GM12891 (cell line): ENCODE data around the gene FHIT.
"Not testable (repeated sequence)": the region's sequence is repeated elsewhere in the genome, so short reads cannot be mapped to it uniquely, and the experiment has no call there.

Source experiments
- DNase-seq: peaks from one replicate; pipeline ENCODE4 v3.0.0; 2011; ENCODE audit warnings: low spot score; ENCODE audit not compliant: insufficient read length
- FAIRE-seq: peaks from 2 replicates; lab custom pipeline; 2011; peaks lifted over from hg19 to GRCh38; lab: Jason Lieb, UNC
- PAX5 ChIP-seq: IDR thresholded peaks from 2 replicates; pipeline ENCODE4 v1.6.1; 2011; ENCODE audit warnings: low read length, moderate library complexity, mild to moderate bottlenecking; ENCODE audit not compliant: insufficient read depth, severe bottlenecking
- POLR2A ChIP-seq: IDR thresholded peaks from 2 replicates; pipeline ENCODE4 v1.6.1; 2011; ENCODE audit warnings: low read depth, low read length, control low read depth
- POLR2AphosphoS5 ChIP-seq: IDR thresholded peaks from 2 replicates; pipeline ENCODE4 v1.6.1; 2011; ENCODE audit warnings: low read depth, low read length, control low read depth
- POU2F2 ChIP-seq: IDR thresholded peaks from 2 replicates; pipeline ENCODE4 v1.6.1; 2011; ENCODE audit warnings: low read depth, mild to moderate bottlenecking, control low read depth, low read length, moderate library complexity
- SPI1 ChIP-seq: IDR thresholded peaks from 2 replicates; pipeline ENCODE4 v1.6.1; 2011; ENCODE audit warnings: low read depth, low read length, control low read depth
- TAF1 ChIP-seq: IDR thresholded peaks from 2 replicates; pipeline ENCODE4 v1.6.1; 2011; ENCODE audit warnings: low read depth, low read length, control low read depth

The FHIT gene

DNA sequence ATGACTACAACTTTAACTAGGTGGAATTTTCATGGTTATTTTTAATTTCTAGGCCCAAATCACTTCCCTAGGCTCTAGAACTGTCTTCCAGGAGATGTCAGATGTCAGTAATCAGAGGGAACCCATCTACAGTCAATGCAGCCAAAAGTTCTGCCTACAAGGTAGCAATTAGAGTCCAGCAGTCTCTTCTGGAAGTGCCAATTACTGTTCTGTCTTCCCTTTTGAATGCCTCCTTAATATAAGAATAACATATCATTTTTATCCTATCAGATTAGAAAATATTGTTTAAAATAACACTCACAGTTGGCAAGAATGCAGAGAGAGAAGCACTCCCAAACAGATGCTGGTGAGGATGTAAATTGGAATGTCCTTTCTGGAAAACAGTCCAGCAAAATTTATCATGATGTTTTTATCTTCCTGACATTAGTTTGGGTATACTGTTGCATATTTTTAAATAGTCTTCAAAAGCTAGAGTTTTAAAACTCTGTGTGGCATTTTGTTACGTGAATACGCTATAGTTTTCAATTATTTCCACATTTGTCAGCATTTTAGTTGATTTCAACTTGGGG is 543.7 kb downstream of the FHIT start:
- TF ChIP-seq TAF1: no peak
- no peak for TF ChIP-seq POLR2A
- TF ChIP-seq POLR2AphosphoS5: no peak
- no peak for TF ChIP-seq SPI1
- TF ChIP-seq POU2F2: no peak
- TF ChIP-seq PAX5: no peak
- DNase-seq: no peak
- FAIRE-seq: no peak

DNA sequence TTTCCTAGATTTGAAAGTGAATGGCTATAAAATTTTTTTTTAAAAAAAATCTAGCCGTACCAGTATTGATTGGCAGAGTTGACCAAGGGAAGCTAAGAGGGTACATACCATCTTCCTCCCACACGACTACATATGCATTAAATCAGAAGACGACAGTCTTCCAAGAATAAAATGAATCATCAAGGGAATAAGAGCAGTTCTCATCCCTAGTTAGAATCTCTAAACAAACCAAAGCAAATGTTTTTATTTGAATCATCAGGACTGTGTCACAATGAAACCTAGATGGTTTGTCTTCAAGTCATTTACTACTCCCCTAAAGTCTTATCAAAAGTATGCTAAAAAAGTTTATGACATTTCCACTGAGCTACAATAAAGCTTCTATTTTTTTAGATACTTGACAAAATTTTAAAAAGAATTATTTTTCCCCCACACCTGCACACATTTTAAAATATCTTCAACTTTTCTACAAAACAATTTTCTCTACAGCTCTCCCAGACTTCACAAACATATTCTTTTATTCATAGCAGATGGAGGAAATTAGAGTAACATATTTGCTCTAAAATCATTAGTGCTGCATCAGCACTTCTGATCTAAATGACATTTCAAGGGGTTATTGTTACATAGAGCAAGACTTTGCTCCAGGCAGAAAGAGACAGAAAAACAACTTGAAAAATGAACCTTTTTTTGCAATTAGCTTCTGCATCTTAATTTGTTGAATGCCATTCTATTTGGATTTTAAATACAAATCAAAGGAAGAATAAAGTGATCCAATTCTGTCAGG is 547.1 kb downstream of the FHIT start:
- DNase-seq (no peak), FAIRE-seq (no peak)
- TF ChIP-seq PAX5 (no peak), POU2F2 (no peak), SPI1 (no peak), POLR2AphosphoS5 (no peak), POLR2A (no peak), TAF1 (no peak)

DNA sequence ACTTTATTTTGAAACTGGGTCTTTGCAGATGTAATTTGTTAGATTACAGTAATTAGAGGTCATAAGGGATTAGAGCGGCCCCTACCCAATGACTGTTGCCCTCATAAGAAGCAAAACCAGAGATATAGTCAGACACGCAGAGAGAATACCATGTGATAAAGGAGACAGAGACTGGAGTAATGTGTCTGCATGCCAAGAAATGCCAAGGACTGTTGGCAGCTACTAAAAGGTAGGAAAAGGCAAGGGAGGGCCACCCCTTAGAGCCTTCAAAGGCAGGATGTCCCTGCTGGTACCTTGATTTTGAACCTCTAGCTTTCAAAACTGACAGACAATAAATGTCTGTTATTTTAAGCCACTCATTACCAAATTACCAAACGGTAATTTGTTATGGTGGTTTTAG is 548.2 kb downstream of the FHIT start:
- FAIRE-seq: no peak
- DNase-seq: no peak
- TF ChIP-seq PAX5 (no peak), SPI1 (no peak), POLR2AphosphoS5 (no peak), TAF1 (no peak), POLR2A (no peak), POU2F2 (no peak)

DNA sequence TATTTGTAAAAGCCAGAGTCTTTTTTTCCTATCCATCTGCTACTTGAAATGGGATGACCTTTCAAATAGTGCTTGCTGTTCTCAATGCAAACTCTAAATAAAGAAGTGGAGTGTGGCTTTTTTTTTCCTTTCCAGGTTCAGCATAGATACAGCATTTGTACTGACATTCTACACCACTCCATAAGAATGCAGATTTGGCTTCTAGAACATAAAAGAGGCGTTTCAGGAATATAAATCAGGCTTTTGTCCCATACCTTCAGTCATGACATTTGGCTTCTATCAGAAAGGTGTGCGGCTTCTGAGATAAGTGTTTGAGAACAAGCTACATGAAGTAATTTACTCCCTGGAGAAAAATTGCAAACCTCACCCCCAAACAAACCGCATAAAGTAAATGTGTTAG is 553.1 kb downstream of the FHIT start:
- DNase-seq (no peak), FAIRE-seq (no peak)
- TF ChIP-seq POLR2A: no peak
- TF ChIP-seq POU2F2: no peak
- no peak for TF ChIP-seq PAX5
- no peak for TF ChIP-seq POLR2AphosphoS5
- TF ChIP-seq TAF1: no peak
- TF ChIP-seq SPI1: no peak

DNA sequence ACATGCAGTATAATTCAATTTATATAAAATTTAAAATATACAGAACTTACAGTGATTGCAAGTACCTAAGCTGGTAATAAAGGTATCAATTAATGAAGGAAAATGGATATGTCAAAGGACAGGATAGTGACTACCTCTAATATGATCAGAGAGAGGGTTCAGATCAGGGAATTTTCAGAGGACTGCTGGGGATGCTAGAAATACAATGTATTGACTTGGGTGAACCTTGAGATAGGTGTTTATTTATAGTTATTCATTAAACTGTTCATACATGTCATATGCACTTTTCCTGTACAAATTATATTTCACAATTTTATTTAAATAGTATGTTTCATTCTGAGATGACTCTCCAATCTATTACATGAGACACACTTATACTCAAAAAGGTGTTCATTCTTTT is 554.1 kb downstream of the FHIT start:
- DNase-seq (no peak), FAIRE-seq (no peak)
- TF ChIP-seq PAX5 (no peak), SPI1 (no peak), TAF1 (no peak), POLR2A (no peak), POU2F2 (no peak), POLR2AphosphoS5 (no peak)

DNA sequence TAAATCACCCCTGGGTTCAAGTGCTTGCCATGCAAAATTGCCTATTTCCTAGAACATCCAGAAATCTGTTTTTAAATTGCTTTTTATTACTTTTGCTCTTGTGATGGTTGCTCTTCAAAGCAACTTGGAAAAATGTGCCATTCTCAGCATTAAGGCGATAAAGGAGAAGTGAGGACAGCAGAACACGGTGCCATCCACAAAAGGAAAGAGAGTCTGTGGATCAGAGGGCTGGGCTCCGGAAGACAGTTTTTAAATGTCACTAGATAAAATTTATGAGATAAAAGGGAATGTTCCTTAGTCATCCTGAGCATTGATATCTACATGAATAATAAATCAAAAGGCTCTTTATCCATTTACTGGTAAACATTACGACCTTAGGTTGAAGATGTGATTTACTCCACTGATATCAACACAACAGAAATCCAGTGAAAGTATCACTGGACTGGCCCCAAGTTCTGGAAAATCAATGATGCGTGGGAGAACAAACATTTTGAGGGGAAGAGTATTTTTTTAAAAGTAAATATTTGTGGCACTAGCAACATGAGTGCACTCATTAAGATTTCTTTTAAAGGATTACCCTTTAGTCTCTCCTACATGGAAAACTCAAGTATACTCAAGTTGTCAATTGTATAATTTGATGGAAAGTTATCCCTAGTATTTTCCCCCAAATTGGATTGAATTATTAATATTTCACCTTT is 554.7 kb downstream of the FHIT start:
- no peak for DNase-seq
- no peak for FAIRE-seq
- TF ChIP-seq SPI1 (no peak), POLR2A (no peak), PAX5 (no peak), POU2F2 (no peak), TAF1 (no peak), POLR2AphosphoS5 (no peak)

DNA sequence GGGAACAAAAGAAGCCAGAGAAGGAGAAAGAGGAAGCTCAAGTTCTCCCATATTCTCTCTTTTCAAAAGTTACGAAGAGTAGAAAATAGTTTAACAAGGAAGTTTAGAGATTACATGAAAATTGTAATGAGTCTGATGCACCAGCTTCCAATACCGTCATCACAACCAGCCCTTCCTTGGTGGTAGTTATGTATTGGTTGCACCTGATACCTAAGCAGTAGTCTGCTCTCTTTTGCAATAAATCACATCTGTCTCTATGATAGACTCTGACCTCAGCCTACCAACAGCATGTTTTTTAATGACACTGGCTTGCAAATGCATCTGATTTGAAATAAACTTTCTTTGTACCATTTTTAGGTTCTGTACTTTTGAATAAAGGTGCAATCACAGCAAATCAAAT is 575.8 kb downstream of the FHIT start:
- no peak for DNase-seq
- no peak for FAIRE-seq
- no peak for TF ChIP-seq POLR2A
- TF ChIP-seq POLR2AphosphoS5: no peak
- TF ChIP-seq PAX5: no peak
- TF ChIP-seq TAF1: no peak
- TF ChIP-seq POU2F2: no peak
- no peak for TF ChIP-seq SPI1

DNA sequence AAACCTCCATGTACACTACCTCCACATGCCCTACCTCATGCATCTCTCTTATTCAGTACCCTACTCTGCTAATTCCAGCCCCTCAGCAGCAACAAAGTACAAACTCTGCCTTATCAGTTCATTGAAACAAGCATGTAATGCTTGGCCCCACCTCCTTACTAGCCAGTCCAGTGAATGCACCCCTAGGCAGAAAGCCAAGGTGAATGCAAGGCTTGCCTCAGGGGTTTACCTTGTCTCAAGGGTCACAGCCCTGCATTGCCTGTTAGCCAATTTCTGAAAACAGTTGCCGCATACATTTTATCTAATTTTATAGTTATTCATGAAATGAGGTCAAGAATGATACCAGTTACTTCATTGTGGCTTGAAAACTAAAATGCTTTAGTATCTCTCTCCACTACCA is 576.4 kb downstream of the FHIT start:
- DNase-seq (no peak), FAIRE-seq (no peak)
- TF ChIP-seq POU2F2 (no peak), POLR2A (no peak), PAX5 (no peak), POLR2AphosphoS5 (no peak), SPI1 (no peak), TAF1 (no peak)

DNA sequence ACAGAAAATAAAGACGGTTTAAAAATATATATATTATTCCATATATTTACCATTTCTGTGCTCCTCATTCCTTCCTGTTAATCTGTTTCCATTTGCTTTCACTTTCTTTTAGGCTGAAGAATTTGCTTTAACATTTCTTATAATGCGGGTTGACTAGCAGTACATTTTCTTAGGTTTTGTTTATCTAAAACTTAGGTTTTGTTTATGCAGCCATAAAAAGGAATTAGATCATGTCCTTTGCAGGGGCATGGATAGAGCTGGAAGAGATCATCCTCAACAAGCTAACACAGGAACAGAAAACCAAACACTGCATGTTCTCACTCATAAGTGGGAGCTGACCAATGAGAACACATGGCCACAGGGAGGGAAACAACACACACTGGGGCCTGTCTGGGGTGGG is 578.1 kb downstream of the FHIT start:
- no peak for FAIRE-seq
- DNase-seq: no peak
- TF ChIP-seq POLR2AphosphoS5 (no peak), SPI1 (no peak), PAX5 (no peak), POLR2A (no peak), TAF1 (no peak), POU2F2 (no peak)

DNA sequence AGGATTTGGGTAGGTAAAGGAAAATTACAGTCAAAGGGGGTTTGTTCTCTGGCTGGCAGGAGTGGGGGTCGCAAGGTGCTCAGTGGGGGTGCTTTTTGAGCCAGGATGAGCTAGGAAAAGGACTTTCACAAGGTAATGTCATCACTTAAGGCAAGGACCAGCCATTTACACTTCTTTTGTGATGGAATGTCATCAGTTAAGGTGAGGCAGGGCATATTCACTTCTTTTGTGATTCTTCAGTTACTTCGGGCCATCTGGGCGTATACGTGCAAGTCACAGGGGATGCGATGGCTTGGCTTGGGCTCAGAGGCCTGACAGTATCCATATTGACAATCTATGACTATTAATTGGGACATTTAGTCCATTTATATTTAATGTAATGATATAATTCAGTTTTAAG is 578.9 kb downstream of the FHIT start:
- not testable (repeated sequence) for DNase-seq, FAIRE-seq
